Measurements from ENCODE around the gene REPS1.
"Not testable (repeated sequence)": the region's sequence is repeated elsewhere in the genome, so short reads cannot be mapped to it uniquely, and the experiment has no call there.

The REPS1 gene

GRCh38 chr6:138999949-139000725 is 12.1 kb upstream of the REPS1 start:
- no peak for DNase-seq

GRCh38 chr6:138997136-138997535 is 9.1 kb upstream of the REPS1 start:
- no peak for DNase-seq

- DNase-seq, result no peak
Observed at GRCh38 chr6:138996524-138996923, 8.5 kb upstream of the REPS1 start.

- not testable (repeated sequence) for DNase-seq
Observed at GRCh38 chr6:138993410-138993809, 5.4 kb upstream of the REPS1 start.

GRCh38 chr6:138992965-138993364 is 4.9 kb upstream of the REPS1 start:
- DNase-seq, result not testable (repeated sequence)

- no peak for DNase-seq
Observed at GRCh38 chr6:138991206-138991605, 3.2 kb upstream of the REPS1 start.

- no peak for DNase-seq
Observed at GRCh38 chr6:138989098-138989983, 1.3 kb upstream of the REPS1 start.

- no peak for DNase-seq
Observed at GRCh38 chr6:138988469-138988834, 399 bp upstream of the REPS1 start.

GRCh38 chr6:138987080-138987642 is 892 bp downstream of the REPS1 start:
- no peak for DNase-seq

- DNase-seq, result no peak
Observed at GRCh38 chr6:138986578-138986977, 1.5 kb downstream of the REPS1 start.

- no peak for DNase-seq
Observed at GRCh38 chr6:138981416-138981815, 6.6 kb downstream of the REPS1 start.

GRCh38 chr6:138979813-138980668 is 8.0 kb downstream of the REPS1 start:
- DNase-seq, result no peak

- DNase-seq, result no peak
Observed at GRCh38 chr6:138979365-138979764, 8.7 kb downstream of the REPS1 start.

GRCh38 chr6:138978229-138978628 is 9.8 kb downstream of the REPS1 start:
- DNase-seq, result no peak

- DNase-seq, result no peak
Observed at GRCh38 chr6:138977646-138978167, 10.3 kb downstream of the REPS1 start.

GRCh38 chr6:138977242-138977641 is 10.8 kb downstream of the REPS1 start:
- no peak for DNase-seq

- no peak for DNase-seq
Observed at GRCh38 chr6:138975815-138976214, 12.2 kb downstream of the REPS1 start.

- DNase-seq, result no peak
Observed at GRCh38 chr6:138973466-138974153, 14.4 kb downstream of the REPS1 start.

GRCh38 chr6:138972226-138972665 is 15.8 kb downstream of the REPS1 start:
- DNase-seq, result no peak

- no peak for DNase-seq
Observed at GRCh38 chr6:138971601-138972000, 16.5 kb downstream of the REPS1 start.

GRCh38 chr6:138970856-138971425 is 17.1 kb downstream of the REPS1 start:
- no peak for DNase-seq

Measured in activated CD4-positive, CD25-positive, alpha-beta regulatory T cell treated with anti-CD3 and anti-CD28 coated beads, Interleukin-2, amount 50 U/mL, for 72 hours (primary cell).